H9 (cell line): ENCODE data around the gene CBR3. TPM values are rescaled to one million over a fixed set of nuclear protein-coding genes. Genes with fewer than 3 reads are reported as not detected.

ENCODE experiments used
- DNase-seq: peaks from one replicate; pipeline ENCODE4 v3.0.0-alpha.2; 2017
- H2AFZ ChIP-seq: one replicate; pipeline ENCODE4 v1.6.1; 2013; ENCODE audit warnings: mild to moderate bottlenecking, low read length, control low read depth, moderate library complexity
- H2AK5ac ChIP-seq: 2 replicates; pipeline ENCODE4 v1.6.1; 2013; ENCODE audit warnings: low read length, control low read depth, mixed read lengths; ENCODE audit not compliant: insufficient read length
- H2BK120ac ChIP-seq: one replicate; pipeline ENCODE4 v1.6.1; 2013; ENCODE audit warnings: low read depth, mild to moderate bottlenecking, low read length, control low read depth, inconsistent platforms; ENCODE audit not compliant: poor library complexity, severe bottlenecking
- H2BK12ac ChIP-seq: 2 replicates; pipeline ENCODE4 v1.6.1; 2013; ENCODE audit warnings: low read length, control low read depth, mixed read lengths, low read depth; ENCODE audit not compliant: insufficient read length
- H2BK15ac ChIP-seq: 2 replicates; pipeline ENCODE4 v1.6.1; 2013; ENCODE audit warnings: low read depth, low read length, control low read depth
- H2BK20ac ChIP-seq: one replicate; pipeline ENCODE4 v1.6.1; 2013; ENCODE audit warnings: low read depth, mild to moderate bottlenecking, low read length, control low read depth, inconsistent platforms; ENCODE audit not compliant: poor library complexity, severe bottlenecking
- H2BK5ac ChIP-seq: 2 replicates; pipeline ENCODE4 v1.6.1; 2013; ENCODE audit warnings: low read length, control low read depth, mixed read lengths; ENCODE audit not compliant: insufficient read length
- H3K14ac ChIP-seq: 2 replicates; pipeline ENCODE4 v1.6.1; 2013; ENCODE audit warnings: low read length, control low read depth; ENCODE audit not compliant: insufficient read depth
- H3K18ac ChIP-seq: 2 replicates; pipeline ENCODE4 v1.6.1; 2013; ENCODE audit warnings: low read depth, mild to moderate bottlenecking, mixed read lengths, low read length, control low read depth; ENCODE audit not compliant: insufficient read length
- H3K23ac ChIP-seq: 2 replicates; pipeline ENCODE4 v1.6.1; 2013; ENCODE audit warnings: low read length, control low read depth, mixed read lengths, low read depth; ENCODE audit not compliant: insufficient read length
- H3K23me2 ChIP-seq: 2 replicates; pipeline ENCODE4 v1.6.1; 2013; ENCODE audit warnings: low read depth, mild to moderate bottlenecking, mixed read lengths, low read length, control low read depth; ENCODE audit not compliant: insufficient read length, poor library complexity, severe bottlenecking
- H3K27ac ChIP-seq: 2 replicates; pipeline ENCODE4 v1.5.1; 2013; ENCODE audit warnings: low read length, control low read depth, mixed read lengths, low read depth; ENCODE audit not compliant: insufficient read length
- H3K27me3 ChIP-seq: 2 replicates; pipeline ENCODE4 v1.6.1; 2013; ENCODE audit warnings: low read length, control low read depth, inconsistent platforms; ENCODE audit not compliant: insufficient read depth
- H3K4ac ChIP-seq: 2 replicates; pipeline ENCODE4 v1.6.1; 2013; ENCODE audit warnings: low read depth, mild to moderate bottlenecking, control low read depth, inconsistent platforms, low read length, moderate library complexity
- H3K4me1 ChIP-seq: 2 replicates; pipeline ENCODE4 v1.6.1; 2013; ENCODE audit warnings: low read length, control low read depth, inconsistent platforms; ENCODE audit not compliant: insufficient read depth
- H3K4me2 ChIP-seq: 2 replicates; pipeline ENCODE4 v1.6.1; 2013; ENCODE audit warnings: low read length, control low read depth, mixed read lengths; ENCODE audit not compliant: insufficient read length, insufficient read depth
- H3K56ac ChIP-seq: 2 replicates; pipeline ENCODE4 v1.6.1; 2013; ENCODE audit warnings: low read depth, mild to moderate bottlenecking, mixed read lengths, low read length, control low read depth; ENCODE audit not compliant: insufficient read length
- H3K79me1 ChIP-seq: 2 replicates; pipeline ENCODE4 v1.6.1; 2013; ENCODE audit warnings: low read depth, mild to moderate bottlenecking, moderate library complexity, low read length, control low read depth, inconsistent platforms; ENCODE audit not compliant: insufficient read depth, poor library complexity, severe bottlenecking
- H3K79me2 ChIP-seq: 2 replicates; pipeline ENCODE4 v1.6.1; 2013; ENCODE audit warnings: low read length, control low read depth, inconsistent platforms; ENCODE audit not compliant: insufficient read depth
- H3K9ac ChIP-seq: 2 replicates; pipeline ENCODE4 v1.6.1; 2013; ENCODE audit warnings: low read length, control low read depth, mixed read lengths; ENCODE audit not compliant: insufficient read length; ENCODE audit errors: extremely low read depth
- H3K9me3 ChIP-seq: one replicate; pipeline ENCODE4 v1.6.1; 2013; ENCODE audit warnings: low read depth, low read length, inconsistent platforms; ENCODE audit not compliant: control insufficient read depth
- H3T11ph ChIP-seq: one replicate; pipeline ENCODE4 v1.6.1; 2013; ENCODE audit warnings: mild to moderate bottlenecking, low read length, control low read depth, inconsistent platforms
- H4K20me1 ChIP-seq: one replicate; pipeline ENCODE4 v1.6.1; 2013; ENCODE audit not compliant: control insufficient read depth, insufficient read length, insufficient read depth
- H4K5ac ChIP-seq: 2 replicates; pipeline ENCODE4 v1.6.1; 2013; ENCODE audit warnings: low read depth, mild to moderate bottlenecking, mixed read lengths, low read length, control low read depth; ENCODE audit not compliant: insufficient read length
- H4K8ac ChIP-seq: replicated peaks from 2 replicates; pipeline ENCODE4 v1.6.1; 2013; ENCODE audit warnings: low read length, control low read depth, mixed read lengths, low read depth; ENCODE audit not compliant: insufficient read length
- H4K91ac ChIP-seq: 2 replicates; pipeline ENCODE4 v1.6.1; 2013; ENCODE audit warnings: low read depth, mild to moderate bottlenecking, moderate library complexity, mixed read lengths, low read length, control low read depth; ENCODE audit not compliant: insufficient read length
- H3K27ac Mint-ChIP-seq, 3 experiments: 2 replicates in 2 of 3; 3 replicates in 1 of 3; pipeline ENCODE4 v1.8.0; 2020 to 2021; ENCODE audit warnings: mixed read lengths in 3 of 3, mild to moderate bottlenecking in 1 of 3, moderate library complexity in 1 of 3
- H3K27me3 Mint-ChIP-seq: 2 replicates; pipeline ENCODE4 v1.8.0; 2021; ENCODE audit warnings: low read depth, mild to moderate bottlenecking, moderate library complexity, mixed read lengths
- H3K36me3 Mint-ChIP-seq, 3 experiments: 2 replicates in 2 of 3; 3 replicates in 1 of 3; pipeline ENCODE4 v1.8.0; 2020 to 2021; ENCODE audit warnings: low read depth in 3 of 3, mixed read lengths in 3 of 3; ENCODE audit not compliant: insufficient read depth in 1 of 3
- H3K4me1 Mint-ChIP-seq, 2 experiments: 2 replicates each; pipeline ENCODE4 v1.8.0; 2020; ENCODE audit warnings: mixed read lengths in 2 of 2
- H3K4me3 Mint-ChIP-seq, 2 experiments: 2 replicates in 1 of 2; 3 replicates in 1 of 2; pipeline ENCODE4 v1.8.0; 2020 to 2021; ENCODE audit warnings: mild to moderate bottlenecking in 2 of 2, mixed read lengths in 2 of 2, moderate library complexity in 1 of 2
- H3K9me3 Mint-ChIP-seq, 2 experiments: 2 replicates in 1 of 2; 3 replicates in 1 of 2; pipeline ENCODE4 v1.8.0; 2020; ENCODE audit warnings: mild to moderate bottlenecking in 2 of 2, mixed read lengths in 2 of 2, moderate library complexity in 1 of 2
- CTCF ChIP-seq: fragments of 200-600 bp; sonication (generic); conservative IDR thresholded peaks from 3 replicates; pipeline ENCODE4 v1.8.0; 2021; ENCODE audit warnings: antibody characterized with exemption, mild to moderate bottlenecking
- WGBS: extraction: QIAGEN DNeasy Blood & Tissue Kit; methylation state at CpG from one replicate; pipeline ENCODE4 v1.1.7; 2013; ENCODE audit warnings: missing lambda C conversion rate, low lambda C conversion rate, mixed read lengths; ENCODE audit not compliant: insufficient read length; ENCODE audit errors: extremely low coverage; 5-methylcytosine and 5-hydroxymethylcytosine counted together
- total RNA-seq: library from RNA; stranded (reverse); gene quantifications from 2 replicates; pipeline ENCODE4 v1.2.1, GENCODE V29; 2021

Gene CBR3
- total RNA-seq, 1 experiment from 2014 or later, result 2.4 TPM

DNA sequence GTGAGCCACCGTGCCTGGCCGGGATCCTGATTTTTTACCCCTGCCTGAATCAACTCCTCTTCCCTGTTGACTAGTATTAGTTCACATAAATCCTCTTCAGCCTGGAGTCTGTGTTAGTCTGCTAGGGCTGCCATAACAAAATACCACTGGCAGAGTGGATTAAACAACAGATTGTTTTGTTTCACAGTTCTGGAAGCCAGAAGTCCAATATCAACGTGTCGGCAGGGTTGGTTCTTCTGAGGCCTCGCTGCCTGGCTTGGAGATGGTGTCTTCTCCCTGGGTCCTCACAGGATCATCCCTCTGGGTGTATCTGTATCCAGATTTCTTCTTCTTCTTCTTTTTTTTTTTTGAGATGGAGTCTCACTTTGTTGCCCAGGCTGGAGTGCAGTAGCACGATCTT lies 39.9 kb downstream of the CBR3 start:
- Histone ChIP-seq H3K27me3 (no peaks in the 10 kb centered on the region), H3K27ac (no peak overlapping the region), H3K56ac (no peak overlapping the region), H4K91ac (no peak overlapping the region), H3K4me2 (no peak overlapping the region), H2BK5ac (no peak overlapping the region), H3K79me1 (no peaks in the 10 kb centered on the region), H3K4me1 (no peaks in the 10 kb centered on the region), H3K23ac (no peak overlapping the region), H3K9ac (no peak overlapping the region), H4K20me1 (no peaks in the 10 kb centered on the region), H3K23me2 (peaks cover 2% of the 10 kb centered on the region), H2BK20ac (no peak overlapping the region), H3K79me2 (no peaks in the 10 kb centered on the region), H4K5ac (no peak overlapping the region), H2BK12ac (no peak overlapping the region), H3K9me3 (no peaks in the 10 kb centered on the region), H3K18ac (no peak overlapping the region), H3T11ph (no peak overlapping the region), H2AFZ (no peak overlapping the region), H2AK5ac (no peak overlapping the region), H3K14ac (no peak overlapping the region), H2BK15ac (no peak overlapping the region), H3K4ac (no peak overlapping the region), H2BK120ac (no peak overlapping the region), H4K8ac (no peak overlapping the region)
- H3K4me1 Mint-ChIP-seq, result no peaks in the 10 kb centered on the region
- no peak overlapping the region for H3K27ac Mint-ChIP-seq
- no peak for DNase-seq
- no peaks in the 10 kb centered on the region for H3K9me3 Mint-ChIP-seq
- WGBS, result no CpG with 5 or more reads among the region's 6 CpGs
- no peaks in the 10 kb centered on the region for H3K27me3 Mint-ChIP-seq
- TF ChIP-seq CTCF, result no peak
- peaks cover 0 to 3% (median 2%) of the 10 kb centered on the region in 3 experiments; a peak in 4 of 7 replicates for H3K36me3 Mint-ChIP-seq
- H3K4me3 Mint-ChIP-seq, result no peak overlapping the region
